ENCODE measurements around the gene MACIR. TPM values are rescaled to one million over a fixed set of nuclear protein-coding genes. Genes with fewer than 3 reads are reported as not detected.

MACIR gene
- total and polyA plus RNA-seq, 9 of the 15 experiments (the other 6 are each of a cell fraction or from before 2014, with no cell fraction given): 1.4 to 11.6 (median 9.4) TPM

GRCh38 chr5:103258368-103258956, at the start of gene MACIR (continued):
- TF ChIP-seq, protein P1, sequence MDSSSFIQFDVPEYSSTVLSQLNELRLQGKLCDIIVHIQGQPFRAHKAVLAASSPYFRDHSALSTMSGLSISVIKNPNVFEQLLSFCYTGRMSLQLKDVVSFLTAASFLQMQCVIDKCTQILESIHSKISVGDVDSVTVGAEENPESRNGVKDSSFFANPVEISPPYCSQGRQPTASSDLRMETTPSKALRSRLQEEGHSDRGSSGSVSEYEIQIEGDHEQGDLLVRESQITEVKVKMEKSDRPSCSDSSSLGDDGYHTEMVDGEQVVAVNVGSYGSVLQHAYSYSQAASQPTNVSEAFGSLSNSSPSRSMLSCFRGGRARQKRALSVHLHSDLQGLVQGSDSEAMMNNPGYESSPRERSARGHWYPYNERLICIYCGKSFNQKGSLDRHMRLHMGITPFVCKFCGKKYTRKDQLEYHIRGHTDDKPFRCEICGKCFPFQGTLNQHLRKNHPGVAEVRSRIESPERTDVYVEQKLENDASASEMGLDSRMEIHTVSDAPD (CRISPR knock-in tag; IDR thresholded peaks at IDR 0.05): no peak
- TF ChIP-seq MXD1 (CRISPR knock-in tag; IDR thresholded peaks at IDR 0.05; ENCODE audit: borderline replicate concordance, poor library complexity, severe bottlenecking) (no peak), ZBTB7A (IDR thresholded peaks at IDR 0.05; ENCODE audit: borderline replicate concordance, control insufficient read depth, low read depth, low read length) (peak; percentile 80), SUPT5H (IDR thresholded peaks at IDR 0.05) (peak; percentile 83), ILK (tag; IDR thresholded peaks at IDR 0.05; ENCODE audit: borderline replicate concordance, low read depth) (no peak), ELF1 (tag; IDR thresholded peaks at IDR 0.05) (no peak), NCOA2 (IDR thresholded peaks at IDR 0.05; ENCODE audit: partially characterized antibody in 2 of 2) (no peak), TOE1 (IDR thresholded peaks at IDR 0.05; ENCODE audit: borderline replicate concordance) (no peak), TOE1 (CRISPR knock-in tag; IDR thresholded peaks at IDR 0.05; ENCODE audit: borderline replicate concordance, low read depth) (no peak), RBM34 (IDR thresholded peaks at IDR 0.05; ENCODE audit: borderline replicate concordance, insufficient read depth, low read length) (no peak), SRSF1 (IDR thresholded peaks at IDR 0.05; ENCODE audit: low read depth, low read length) (no peak), MCM2 (IDR thresholded peaks at IDR 0.05; ENCODE audit: low read depth) (no peak), ZNF717 (CRISPR knock-in tag; IDR thresholded peaks at IDR 0.05) (no peak), KLF1 (tag; IDR thresholded peaks at IDR 0.05) (no peak), ZNF263 (CRISPR knock-in tag; IDR thresholded peaks at IDR 0.05; ENCODE audit: borderline replicate concordance) (peak; percentile 97), ARID3A (IDR thresholded peaks at IDR 0.05; ENCODE audit: borderline replicate concordance, low read depth, low read length) (no peak), NUFIP1 (IDR thresholded peaks at IDR 0.05; ENCODE audit: partially characterized antibody) (no peak), ZKSCAN8 (CRISPR knock-in tag; IDR thresholded peaks at IDR 0.05) (no peak), TFE3 (CRISPR knock-in tag; IDR thresholded peaks at IDR 0.05) (no peak), SMAD3 (CRISPR knock-in tag; conservative IDR thresholded peaks at IDR 0.05) (no peak), CBX5 (IDR thresholded peaks at IDR 0.05; ENCODE audit: borderline replicate concordance, low read depth) (no peak)
- TF ChIP-seq, protein P2, sequence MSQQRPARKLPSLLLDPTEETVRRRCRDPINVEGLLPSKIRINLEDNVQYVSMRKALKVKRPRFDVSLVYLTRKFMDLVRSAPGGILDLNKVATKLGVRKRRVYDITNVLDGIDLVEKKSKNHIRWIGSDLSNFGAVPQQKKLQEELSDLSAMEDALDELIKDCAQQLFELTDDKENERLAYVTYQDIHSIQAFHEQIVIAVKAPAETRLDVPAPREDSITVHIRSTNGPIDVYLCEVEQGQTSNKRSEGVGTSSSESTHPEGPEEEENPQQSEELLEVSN (IDR thresholded peaks at IDR 0.05; ENCODE audit: borderline replicate concordance in 1 of 2, extremely low read depth in 1 of 2, insufficient read depth in 1 of 2, insufficient read length in 1 of 2, low read depth in 1 of 2, low read length in 1 of 2, poor library complexity in 1 of 2, severe bottlenecking in 1 of 2): peak in 1 of 2 experiments; percentile 73
